ENCODE measurements around the gene CHD6.

Gene CHD6

DNA sequence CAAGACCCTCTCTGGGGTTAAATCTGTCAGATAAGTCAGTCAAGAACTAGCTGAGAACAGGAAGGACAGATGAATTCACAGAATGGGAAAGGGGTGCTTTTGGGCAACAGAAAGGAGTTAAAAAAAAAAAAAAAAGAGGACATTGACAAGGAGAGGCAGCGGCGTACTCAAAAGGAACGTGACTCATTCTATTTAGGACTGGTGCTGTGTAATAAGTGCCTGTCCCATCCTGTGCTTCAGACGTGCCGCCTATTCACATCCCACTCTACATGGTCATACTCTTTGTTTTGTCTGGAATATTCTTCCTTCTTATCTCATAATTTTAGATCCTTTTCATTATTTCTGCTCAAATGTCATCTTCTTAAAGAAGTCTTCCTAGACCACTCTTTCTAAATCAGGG, 150.5 kb downstream of the CHD6 start:
- TF ChIP-seq, protein P1, sequence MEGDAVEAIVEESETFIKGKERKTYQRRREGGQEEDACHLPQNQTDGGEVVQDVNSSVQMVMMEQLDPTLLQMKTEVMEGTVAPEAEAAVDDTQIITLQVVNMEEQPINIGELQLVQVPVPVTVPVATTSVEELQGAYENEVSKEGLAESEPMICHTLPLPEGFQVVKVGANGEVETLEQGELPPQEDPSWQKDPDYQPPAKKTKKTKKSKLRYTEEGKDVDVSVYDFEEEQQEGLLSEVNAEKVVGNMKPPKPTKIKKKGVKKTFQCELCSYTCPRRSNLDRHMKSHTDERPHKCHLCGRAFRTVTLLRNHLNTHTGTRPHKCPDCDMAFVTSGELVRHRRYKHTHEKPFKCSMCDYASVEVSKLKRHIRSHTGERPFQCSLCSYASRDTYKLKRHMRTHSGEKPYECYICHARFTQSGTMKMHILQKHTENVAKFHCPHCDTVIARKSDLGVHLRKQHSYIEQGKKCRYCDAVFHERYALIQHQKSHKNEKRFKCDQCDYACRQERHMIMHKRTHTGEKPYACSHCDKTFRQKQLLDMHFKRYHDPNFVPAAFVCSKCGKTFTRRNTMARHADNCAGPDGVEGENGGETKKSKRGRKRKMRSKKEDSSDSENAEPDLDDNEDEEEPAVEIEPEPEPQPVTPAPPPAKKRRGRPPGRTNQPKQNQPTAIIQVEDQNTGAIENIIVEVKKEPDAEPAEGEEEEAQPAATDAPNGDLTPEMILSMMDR (IDR thresholded peaks at IDR 0.05; ENCODE audit: unreplicated experiment in 3 of 3) = no peak
- H3K4me3 Mint-ChIP-seq = no peak overlapping the region
- H3K9me3 Mint-ChIP-seq = peaks cover 12% of the 10 kb centered on the region
- H3K36me3 Mint-ChIP-seq (ENCODE audit: low read depth) = peaks cover 90% of the 10 kb centered on the region
- no peak overlapping the region for H3K27ac Mint-ChIP-seq
- H3K27me3 Mint-ChIP-seq (ENCODE audit: low read depth) = no peaks in the 10 kb centered on the region
- peaks cover 24% of the 10 kb centered on the region for H3K4me1 Mint-ChIP-seq

DNA sequence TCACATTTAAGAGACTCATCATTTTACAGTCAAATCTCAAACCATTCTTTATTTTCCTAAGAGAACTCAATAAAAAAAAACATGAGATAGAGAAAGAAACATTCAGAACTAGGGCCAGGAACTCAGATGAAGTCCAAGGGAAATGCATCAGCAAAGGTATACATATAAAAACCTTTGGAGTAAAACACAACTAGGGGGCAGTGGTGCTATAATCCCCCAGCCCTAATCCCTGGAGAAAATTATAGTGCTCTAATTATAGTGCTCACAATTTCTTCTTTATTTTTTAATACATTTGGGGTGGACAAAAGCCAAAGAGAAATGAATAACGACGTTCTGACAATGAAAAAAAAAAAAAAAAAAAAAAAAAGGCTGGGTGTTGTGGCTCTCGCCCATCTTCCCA, 151.0 kb downstream of the CHD6 start:
- Mint-ChIP-seq H3K36me3 (ENCODE audit: low read depth) (peaks cover 90% of the 10 kb centered on the region), H3K27ac (no peak overlapping the region), H3K27me3 (ENCODE audit: low read depth) (no peaks in the 10 kb centered on the region), H3K9me3 (peaks cover 16% of the 10 kb centered on the region), H3K4me1 (peaks cover 24% of the 10 kb centered on the region), H3K4me3 (no peak overlapping the region)
- TF ChIP-seq, protein P1 (IDR thresholded peaks at IDR 0.05; ENCODE audit: unreplicated experiment in 3 of 3) = no peak

DNA sequence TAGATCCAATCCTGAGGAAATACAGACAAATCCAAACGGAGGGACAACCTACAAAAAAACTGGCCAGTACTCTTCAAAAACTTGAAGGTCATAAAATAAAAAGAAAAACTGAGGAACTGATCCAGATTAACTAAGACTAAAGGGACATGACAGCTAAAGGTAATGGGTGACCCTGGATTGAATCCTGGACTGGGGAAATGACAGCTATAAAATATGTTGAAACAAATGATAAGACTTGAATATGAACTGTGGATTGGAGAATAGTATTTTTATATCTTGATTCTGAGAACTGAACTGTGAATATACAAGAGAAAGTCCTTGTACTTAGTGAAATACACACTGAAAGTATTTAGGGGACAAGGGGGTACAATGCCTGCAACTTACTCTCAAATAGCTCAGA, 154.6 kb downstream of the CHD6 start:
- Mint-ChIP-seq H3K4me3 (no peak overlapping the region), H3K27me3 (ENCODE audit: low read depth) (no peaks in the 10 kb centered on the region)

DNA sequence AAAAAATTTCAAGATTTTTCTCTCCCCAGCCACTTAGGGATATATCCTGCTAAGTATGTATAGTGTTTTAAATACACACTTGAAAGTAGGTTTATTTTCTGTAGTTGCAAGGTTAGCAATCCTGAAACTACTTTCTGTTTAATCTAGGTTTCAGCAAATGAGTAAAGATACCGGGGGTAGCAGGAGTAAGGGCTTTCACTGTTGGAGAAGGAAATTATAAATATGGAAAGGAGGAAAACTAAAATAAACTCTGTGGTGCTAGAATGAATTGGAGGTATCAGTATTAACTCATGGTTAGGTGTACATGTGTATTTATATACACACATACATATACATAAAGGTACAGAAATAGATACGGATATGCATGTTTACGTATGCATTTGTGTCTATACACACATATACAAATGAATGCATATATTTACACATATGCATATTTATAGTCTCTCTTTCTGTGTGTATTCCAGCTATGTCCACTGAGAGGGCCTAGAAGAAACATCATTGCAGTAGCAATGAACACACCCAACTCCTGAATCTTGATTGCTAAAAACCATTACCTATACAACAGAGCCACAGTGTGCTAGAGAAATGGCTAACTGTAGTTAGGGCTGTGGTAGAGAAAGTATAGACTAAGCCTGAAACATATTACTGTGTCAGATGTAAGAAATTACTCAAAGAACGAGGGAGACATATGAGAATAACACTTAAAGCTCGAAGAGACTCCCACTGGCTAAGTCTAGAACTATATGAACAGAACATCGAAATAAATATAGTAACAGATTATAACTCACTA, 155.6 kb downstream of the CHD6 start:
- Mint-ChIP-seq H3K9me3 (peaks cover 30% of the 10 kb centered on the region), H3K27ac (no peak overlapping the region), H3K36me3 (ENCODE audit: low read depth) (peaks cover 97% of the 10 kb centered on the region)

More for the DNA sequence above, 154.6 kb downstream of the CHD6 start:
- no peak overlapping the region for H3K27ac Mint-ChIP-seq
- H3K9me3 Mint-ChIP-seq = peaks cover 30% of the 10 kb centered on the region
- TF ChIP-seq, protein P1 (IDR thresholded peaks at IDR 0.05; ENCODE audit: unreplicated experiment in 3 of 3) = no peak
- H3K4me1 Mint-ChIP-seq = peaks cover 1% of the 10 kb centered on the region
- peaks cover 98% of the 10 kb centered on the region for H3K36me3 Mint-ChIP-seq (ENCODE audit: low read depth)

DNA sequence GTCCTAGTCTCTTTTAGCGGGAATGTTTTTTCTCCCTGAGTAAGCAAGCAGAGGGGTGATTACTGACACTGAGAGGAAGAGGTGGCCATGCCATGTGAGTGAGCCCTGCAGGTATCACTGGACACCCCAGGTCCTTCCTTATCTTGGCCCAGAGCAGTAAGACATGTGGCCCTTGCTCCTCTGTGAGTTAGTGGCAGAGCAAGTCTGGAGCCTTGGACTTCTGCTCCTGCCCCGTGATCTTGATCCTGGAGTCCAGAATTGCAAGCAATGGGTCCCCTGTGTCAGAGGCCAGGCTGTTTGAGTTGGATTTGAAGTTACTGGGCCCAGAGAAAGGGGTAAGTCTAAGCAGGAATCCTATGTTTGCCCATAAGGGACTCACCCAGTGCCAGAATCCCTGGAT, 159.4 kb downstream of the CHD6 start:
- H3K27ac Mint-ChIP-seq = no peak overlapping the region
- peaks cover 95% of the 10 kb centered on the region for H3K36me3 Mint-ChIP-seq (ENCODE audit: low read depth)
- peaks cover 17% of the 10 kb centered on the region for H3K9me3 Mint-ChIP-seq
- H3K27me3 Mint-ChIP-seq (ENCODE audit: low read depth) = no peaks in the 10 kb centered on the region
- TF ChIP-seq, protein P1 (IDR thresholded peaks at IDR 0.05; ENCODE audit: unreplicated experiment in 3 of 3) = no peak
- H3K4me1 Mint-ChIP-seq = peaks cover 25% of the 10 kb centered on the region
- no peak overlapping the region for H3K4me3 Mint-ChIP-seq

More for the DNA sequence above, 155.6 kb downstream of the CHD6 start:
- no peaks in the 10 kb centered on the region for H3K27me3 Mint-ChIP-seq (ENCODE audit: low read depth)
- H3K4me3 Mint-ChIP-seq = no peak overlapping the region
- no peaks in the 10 kb centered on the region for H3K4me1 Mint-ChIP-seq
- TF ChIP-seq, protein P1 (IDR thresholded peaks at IDR 0.05; ENCODE audit: unreplicated experiment in 3 of 3) = no peak

Data from nephron (organoid).